HG03521 (cell line): ENCODE data around the gene EHF.
"Not testable (repeated sequence)": the region's sequence is repeated elsewhere in the genome, so short reads cannot be mapped to it uniquely, and the experiment has no call there.

Experiments used
- ATAC-seq: cut with Tn5 transposase; IDR thresholded peaks from one replicate; pipeline ENCODE4 v1.9.1; 2021; ENCODE audit warnings: mild to moderate bottlenecking, moderate library complexity; ENCODE audit not compliant: unreplicated experiment

Gene EHF

GRCh38 chr11:34665077-34665835 is 44.4 kb downstream of the EHF start:
- ATAC-seq, result no peak

GRCh38 chr11:34667810-34668582 is 47.1 kb downstream of the EHF start:
- no peak for ATAC-seq

- no peak for ATAC-seq
Observed at GRCh38 chr11:34668583-34669053, 47.7 kb downstream of the EHF start.

- no peak for ATAC-seq
Observed at GRCh38 chr11:34669458-34669857, 48.6 kb downstream of the EHF start.

DNA sequence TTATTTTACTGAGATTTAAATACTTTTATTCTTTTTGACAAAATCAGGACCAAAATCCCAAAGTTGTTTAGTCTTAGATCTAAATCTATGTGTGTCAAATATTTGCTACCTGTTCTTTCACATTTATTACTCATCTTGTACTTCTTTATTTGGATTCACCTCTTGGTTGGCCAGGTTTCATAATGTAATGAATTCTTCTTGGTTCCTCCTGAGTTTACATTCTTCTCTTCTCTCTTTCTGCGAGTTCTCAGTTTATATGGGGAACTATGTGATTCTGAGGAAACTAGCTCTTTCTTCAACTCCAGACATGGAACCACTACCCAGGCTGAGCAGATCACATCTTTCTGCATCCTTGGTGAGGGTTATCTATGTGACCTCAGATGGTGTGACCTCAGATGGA is 50.2 kb downstream of the EHF start:
- no peak for ATAC-seq

DNA sequence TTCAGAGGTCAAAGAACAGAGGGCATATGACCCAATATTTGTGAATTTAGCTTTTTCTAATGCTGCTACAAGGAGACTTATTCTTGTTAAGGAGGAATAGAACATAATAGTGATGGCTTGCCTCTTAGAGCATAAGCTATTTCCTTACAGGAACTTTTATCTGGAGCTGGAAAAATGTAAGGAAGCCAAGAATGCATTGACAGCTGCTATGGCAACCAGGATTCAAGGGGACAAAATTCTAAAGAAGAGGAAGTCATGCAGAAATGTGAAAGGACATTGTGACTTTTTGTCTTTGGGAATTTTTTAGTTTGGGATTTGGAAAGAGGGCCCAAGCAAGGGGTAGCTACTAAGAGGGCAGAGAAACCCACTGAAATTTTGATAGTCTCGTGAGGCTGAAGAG is 51.1 kb downstream of the EHF start:
- no peak for ATAC-seq

- ATAC-seq, result no peak
Observed at GRCh38 chr11:34674038-34674437, 53.1 kb downstream of the EHF start.

GRCh38 chr11:34676227-34676626 is 55.3 kb downstream of the EHF start:
- ATAC-seq, result no peak

DNA sequence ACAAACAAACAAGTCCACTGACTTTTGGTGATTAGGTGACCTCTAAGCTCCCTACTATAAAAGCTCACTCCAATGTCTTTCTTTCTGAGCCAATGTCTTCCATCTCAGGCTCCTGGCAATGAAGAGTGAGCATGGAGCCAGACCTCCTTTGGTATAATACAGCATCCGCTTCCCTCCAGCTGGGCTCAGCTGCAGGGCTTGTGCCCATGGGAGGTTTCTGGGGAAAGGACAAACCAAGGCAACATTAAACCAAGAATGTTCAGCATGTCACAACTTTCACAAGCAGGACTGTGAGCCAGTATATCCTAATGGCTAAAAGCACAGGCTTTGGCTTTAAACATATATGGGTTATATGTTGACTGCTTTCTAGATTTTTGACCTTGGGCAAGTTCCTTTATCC is 58.8 kb downstream of the EHF start:
- ATAC-seq, result no peak

- no peak for ATAC-seq
Observed at GRCh38 chr11:34680206-34680605, 59.3 kb downstream of the EHF start.

DNA sequence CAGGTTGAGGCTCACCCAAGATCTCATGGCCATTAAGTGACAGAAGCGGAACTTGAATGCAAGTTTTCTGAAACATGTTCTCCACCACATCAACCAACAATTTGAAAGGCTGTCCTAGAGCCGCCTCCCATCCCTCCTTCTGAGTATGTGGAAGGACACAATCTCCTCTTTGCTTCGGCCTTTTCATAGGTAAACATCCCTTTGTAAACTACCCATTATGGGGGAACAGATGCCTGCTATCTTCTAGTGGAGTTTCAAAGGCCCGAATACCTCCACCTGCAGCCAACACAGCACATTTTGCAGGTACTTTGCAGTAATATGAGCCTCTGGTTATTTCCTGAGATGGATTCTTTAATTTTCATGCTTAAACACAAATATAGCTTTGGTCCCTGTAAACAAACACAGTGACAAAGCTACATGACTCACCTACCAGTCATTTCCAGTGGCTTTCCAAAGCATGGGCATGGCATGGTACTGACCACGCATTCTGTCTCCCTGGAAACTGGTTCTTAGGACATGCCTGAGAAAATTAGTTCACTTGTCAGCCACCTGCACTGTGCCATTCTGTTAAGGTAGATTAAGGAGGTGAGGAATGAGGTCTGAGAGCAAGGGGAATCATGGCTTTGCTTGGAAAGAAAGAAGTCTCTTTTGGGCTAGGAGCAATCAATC is 60.2 kb downstream of the EHF start:
- ATAC-seq, result no peak

DNA sequence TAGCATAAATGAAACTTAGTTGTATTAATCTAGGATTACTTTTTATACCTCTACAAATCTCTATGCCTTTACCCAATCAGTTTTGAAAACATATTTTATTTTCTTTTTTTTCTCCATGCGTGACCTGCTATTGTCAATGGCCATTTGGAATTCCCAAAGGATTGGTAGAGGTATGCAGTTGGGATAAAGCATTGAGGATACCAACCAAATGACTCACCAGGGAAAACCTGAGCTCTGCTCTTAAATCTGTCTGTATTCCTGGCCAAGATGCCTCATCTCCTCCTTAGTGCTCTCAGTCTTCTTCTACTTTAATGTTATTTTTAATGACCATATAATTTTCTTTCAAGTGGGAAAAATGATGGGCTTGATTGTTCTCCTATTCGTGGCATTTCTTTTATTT is 61.9 kb downstream of the EHF start:
- no peak for ATAC-seq

DNA sequence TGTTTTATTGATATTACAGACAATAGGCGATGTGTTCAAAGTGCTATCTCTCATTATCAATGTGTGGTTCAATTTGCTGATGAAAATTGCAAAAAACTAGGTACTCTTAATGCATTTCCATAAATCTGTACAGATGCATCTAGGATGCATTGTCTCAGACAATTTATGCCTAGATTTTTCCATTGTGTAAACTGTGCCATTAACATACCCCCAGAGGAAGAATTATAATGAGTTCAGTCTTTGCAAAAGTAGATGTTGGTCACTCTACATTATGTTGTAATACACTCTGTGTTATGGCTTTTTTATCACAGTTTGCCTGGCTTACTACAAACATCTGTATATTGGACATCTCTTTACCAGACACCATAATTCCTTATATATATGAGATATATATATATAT is 62.5 kb downstream of the EHF start:
- no peak for ATAC-seq

DNA sequence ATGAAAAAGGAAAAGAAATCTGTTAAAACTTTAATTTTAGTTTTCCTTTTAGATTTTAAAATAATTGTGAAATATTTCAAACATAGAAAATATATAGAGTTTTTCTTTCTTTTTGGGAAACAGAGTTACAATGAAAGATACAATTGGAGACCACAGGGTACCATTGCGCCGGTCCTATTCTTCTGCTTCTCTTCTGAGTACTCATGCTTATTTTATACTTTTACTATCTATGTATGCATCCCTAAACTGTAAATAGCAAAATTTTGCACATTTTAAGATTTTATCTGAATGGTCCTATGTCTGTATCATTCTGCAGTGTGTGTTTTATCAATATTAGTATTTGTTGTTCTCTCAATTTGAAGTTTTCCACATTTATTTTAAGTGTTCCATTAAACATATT is 65.0 kb downstream of the EHF start:
- no peak for ATAC-seq

DNA sequence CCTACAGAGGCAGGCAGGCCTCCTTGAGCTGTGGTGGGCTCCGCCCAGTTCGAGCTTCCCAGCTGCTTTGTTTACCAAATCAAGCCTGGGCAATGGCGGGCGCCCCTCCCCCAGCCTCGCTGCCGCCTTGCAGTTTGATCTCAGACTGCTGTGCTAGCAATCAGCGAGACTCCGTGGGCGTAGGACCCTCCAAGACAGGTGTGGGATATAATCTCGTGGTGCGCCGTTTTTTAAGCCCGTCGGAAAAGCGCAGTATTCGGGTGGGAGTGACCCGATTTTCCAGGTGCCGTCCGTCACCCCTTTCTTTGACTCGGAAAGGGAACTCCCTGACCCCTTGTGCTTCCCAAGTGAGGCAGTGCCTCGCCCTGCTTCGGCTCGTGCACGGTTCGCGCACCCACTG is 71.4 kb downstream of the EHF start:
- ATAC-seq, result not testable (repeated sequence)

- ATAC-seq, result no peak
Observed at GRCh38 chr11:34696862-34697261, 76.0 kb downstream of the EHF start.

DNA sequence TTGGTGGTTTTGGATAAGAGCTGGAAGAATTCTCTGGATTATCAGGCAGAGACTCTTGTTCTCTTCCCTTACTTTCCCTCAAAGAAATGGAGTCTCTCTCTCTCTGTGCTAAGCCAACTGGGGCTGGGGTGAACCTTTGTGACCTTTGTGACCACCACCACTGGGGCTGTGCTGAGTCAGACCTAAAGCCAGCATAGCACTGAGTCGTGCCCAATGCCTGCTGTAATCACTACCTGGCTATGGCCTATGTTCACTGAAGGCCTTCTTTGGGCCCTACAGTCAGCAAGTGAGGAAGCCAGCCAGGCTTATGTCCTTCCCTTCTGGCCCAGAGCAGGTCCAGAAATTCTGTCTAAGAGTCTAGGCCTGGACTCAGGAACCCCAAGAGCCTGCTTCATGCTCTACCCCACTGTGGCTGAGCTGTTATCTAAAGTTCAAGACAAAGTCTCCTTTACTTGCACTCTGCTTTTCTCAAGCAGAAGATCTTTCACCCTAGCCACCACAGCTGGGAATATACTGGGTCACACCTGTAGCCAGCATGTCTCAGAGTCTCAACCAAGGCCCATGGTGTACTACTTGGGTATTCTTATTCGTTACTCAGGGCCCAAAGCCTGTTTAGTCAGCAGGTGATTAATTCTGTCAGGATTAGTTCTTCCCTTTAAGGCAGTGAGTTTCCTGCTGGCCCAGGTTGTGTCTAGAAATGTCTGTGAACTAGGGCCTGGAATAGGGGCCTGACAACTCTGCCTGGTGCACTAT is 86.0 kb downstream of the EHF start:
- no peak for ATAC-seq

DNA sequence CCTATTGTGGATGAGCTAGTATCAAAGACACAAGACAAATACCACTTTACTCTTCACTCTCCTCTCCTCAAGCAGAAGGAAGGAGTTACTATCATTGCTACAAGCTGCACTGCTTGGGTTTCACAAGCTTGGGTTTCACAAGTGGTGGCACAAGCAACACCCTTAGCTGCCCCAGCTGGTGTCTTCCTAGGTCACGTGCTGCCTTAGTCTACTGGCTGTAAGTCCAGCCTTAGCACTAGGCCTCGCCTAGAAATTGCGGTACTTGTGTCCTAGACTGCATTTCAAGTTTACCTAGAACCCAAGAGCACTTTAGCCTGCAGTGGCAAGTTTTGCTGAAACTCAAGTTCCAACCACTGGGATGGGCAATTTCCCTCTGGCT is 86.6 kb downstream of the EHF start:
- no peak for ATAC-seq
